ENCODE results near the gene ZNF385B. TPM values are rescaled to one million over a fixed set of nuclear protein-coding genes. Genes with fewer than 3 reads are reported as not detected.

The ZNF385B gene
- total and polyA plus RNA-seq, 2 donors (not counting 1 experiment from before 2014, with no cell fraction given) = not detected

- Histone ChIP-seq H3K4me2 (replicated peaks; ENCODE audit: low read depth, low read length, poor library complexity, severe bottlenecking) (no peak overlapping the region), H3K27ac (ENCODE audit: low read length in 2 of 2) (no peak overlapping the region), H4K20me1 (ENCODE audit: control insufficient read depth, insufficient read depth, low read length, poor library complexity, severe bottlenecking) (no peaks in the 10 kb centered on the region), H3K4me1 (ENCODE audit: control insufficient read depth in 2 of 2, insufficient read depth in 2 of 2, low read length in 2 of 2) (no peaks in the 10 kb centered on the region), H3K36me3 (replicated peaks in 1 of 2; ENCODE audit: control extremely low read depth in 1 of 2, control insufficient read depth in 1 of 2, extremely low read depth in 1 of 2, insufficient read depth in 2 of 2, low read length in 1 of 2) (no peaks in the 10 kb centered on the region), H3K9ac (ENCODE audit: low read length) (no peak overlapping the region), H3K4me3 (ENCODE audit: control extremely low read depth in 1 of 5, extremely low read depth in 1 of 5, insufficient read depth in 1 of 5, low read depth in 2 of 5, low read length in 4 of 5) (no peak overlapping the region), H2AFZ (ENCODE audit: insufficient read depth, low read depth, low read length, poor library complexity, severe bottlenecking) (no peak overlapping the region), H3K27me3 (replicated peaks in 1 of 4; ENCODE audit: control extremely low read depth in 1 of 4, control insufficient read depth in 3 of 4, insufficient read depth in 4 of 4, low read length in 3 of 4) (no peaks in the 10 kb centered on the region), H3K79me2 (ENCODE audit: control insufficient read depth, insufficient read depth, low read length) (no peaks in the 10 kb centered on the region), H3K9me3 (ENCODE audit: control extremely low read depth in 1 of 3, control insufficient read depth in 2 of 3, insufficient read depth in 1 of 3, low read length in 2 of 3) (peaks cover 0 to 1% (median 0%) of the 10 kb centered on the region in 3 donors)
- intact Hi-C loops (cut with micrococcal nuclease) = no loop called here
- Mint-ChIP-seq H3K4me1 (no peaks in the 10 kb centered on the region), H3K27me3 (no peaks in the 10 kb centered on the region), H3K4me3 (no peak overlapping the region), H3K27ac (no peak overlapping the region), H3K9me3 (ENCODE audit: insufficient read depth) (no peaks in the 10 kb centered on the region)
- no peak for TF ChIP-seq CTCF (IDR thresholded peaks at IDR 0.05)
- no peak for TF ChIP-seq EZH2 (IDR thresholded peaks at IDR 0.05; ENCODE audit: borderline replicate concordance, insufficient read depth, low read depth, low read length, poor library complexity, severe bottlenecking)
- ATAC-seq (ENCODE audit: low read depth) = no peak
- ChIA-PET POLR2A (no interaction called here), CTCF (no interaction called here)
- DNase-seq = no peak
Measured at GRCh38 chr2:179584760-179585159, 276.7 kb downstream of the ZNF385B start.

GRCh38 chr2:179581605-179582004 lies 279.8 kb downstream of the ZNF385B start:
- Histone ChIP-seq H3K79me2 (ENCODE audit: control insufficient read depth, insufficient read depth, low read length) (no peaks in the 10 kb centered on the region), H3K9ac (ENCODE audit: low read length) (no peak overlapping the region), H2AFZ (ENCODE audit: insufficient read depth, low read depth, low read length, poor library complexity, severe bottlenecking) (no peak overlapping the region), H3K9me3 (ENCODE audit: control extremely low read depth in 1 of 3, control insufficient read depth in 2 of 3, insufficient read depth in 1 of 3, low read length in 2 of 3) (no peaks in the 10 kb centered on the region), H3K4me3 (ENCODE audit: control extremely low read depth in 1 of 5, extremely low read depth in 1 of 5, insufficient read depth in 1 of 5, low read depth in 2 of 5, low read length in 4 of 5) (no peak overlapping the region), H3K4me2 (replicated peaks; ENCODE audit: low read depth, low read length, poor library complexity, severe bottlenecking) (no peak overlapping the region), H3K27ac (ENCODE audit: low read length in 2 of 2) (no peak overlapping the region), H3K4me1 (ENCODE audit: control insufficient read depth in 2 of 2, insufficient read depth in 2 of 2, low read length in 2 of 2) (no peaks in the 10 kb centered on the region), H3K36me3 (replicated peaks in 1 of 2; ENCODE audit: control extremely low read depth in 1 of 2, control insufficient read depth in 1 of 2, extremely low read depth in 1 of 2, insufficient read depth in 2 of 2, low read length in 1 of 2) (no peaks in the 10 kb centered on the region), H4K20me1 (ENCODE audit: control insufficient read depth, insufficient read depth, low read length, poor library complexity, severe bottlenecking) (no peaks in the 10 kb centered on the region), H3K27me3 (replicated peaks in 1 of 4; ENCODE audit: control extremely low read depth in 1 of 4, control insufficient read depth in 3 of 4, insufficient read depth in 4 of 4, low read length in 3 of 4) (no peaks in the 10 kb centered on the region)
- ATAC-seq (ENCODE audit: low read depth) (no peak), DNase-seq (no peak)
- ChIA-PET CTCF (no interaction called here), POLR2A (no interaction called here)
- intact Hi-C loops (cut with micrococcal nuclease) = no loop called here
- Mint-ChIP-seq H3K4me3 (no peak overlapping the region), H3K9me3 (ENCODE audit: insufficient read depth) (no peaks in the 10 kb centered on the region), H3K27ac (no peak overlapping the region), H3K4me1 (no peaks in the 10 kb centered on the region), H3K27me3 (no peaks in the 10 kb centered on the region)
- TF ChIP-seq CTCF (IDR thresholded peaks at IDR 0.05) (no peak), EZH2 (IDR thresholded peaks at IDR 0.05; ENCODE audit: borderline replicate concordance, insufficient read depth, low read depth, low read length, poor library complexity, severe bottlenecking) (no peak)
- WGBS (ENCODE audit: insufficient coverage) = no CpG with 5 or more reads among the region's 1 CpG

Data from B cell (primary cell).